AG04449 (cell line): ENCODE results near the gene TTC23.

Experiments
- CTCF ChIA-PET: fragments of 350-600 bp; formaldehyde crosslinking; extraction: SDS; loops from one replicate; lab custom pipeline; 2021; ENCODE audit warnings: antibody characterized with exemption; lab: Yijun Ruan, JAX
- POLR2A ChIA-PET: fragments of 400-600, 350-600 bp; formaldehyde crosslinking; extraction: SDS; loops from one replicate; lab custom pipeline; 2020; ENCODE audit warnings: antibody characterized with exemption, inconsistent platforms; lab: Yijun Ruan, JAX
- DNase-seq: peaks from one replicate; pipeline ENCODE4 v3.0.0-alpha.2; 2010; ENCODE audit warnings: low read depth, low spot score
- H3K4me3 ChIP-seq: 2 replicates; pipeline ENCODE4 v1.5.1; 2011; ENCODE audit warnings: low read depth, mild to moderate bottlenecking, control low read depth, low read length
- CTCF ChIP-seq: IDR thresholded peaks from one replicate; pipeline ENCODE4 v1.5.1; 2011; ENCODE audit warnings: mild to moderate bottlenecking, moderate library complexity, low read length, control low read depth, inconsistent platforms; ENCODE audit not compliant: insufficient read depth; ENCODE audit errors: missing control alignments

The TTC23 gene

GRCh38 chr15:99282121-99282520 lies 32.7 kb upstream of the TTC23 start:
- H3K4me3 ChIP-seq, result no peak overlapping the region
- no peak for TF ChIP-seq CTCF
- POLR2A ChIA-PET, result no interaction called here
- DNase-seq, result no peak
- CTCF ChIA-PET, result interaction anchor here (0.8 to 21.6 kb wide), 10 partner anchors 9 to 1726 kb away, joined by 3 to 335 read pairs (median 6); no protein-coding TSS in a partner anchor

GRCh38 chr15:99279827-99280226 lies 30.4 kb upstream of the TTC23 start:
- DNase-seq, result no peak
- CTCF ChIA-PET, result interaction anchor here (1.9 to 21.6 kb wide), 4 partner anchors 7 to 475 kb away, joined by 6 to 335 read pairs (median 116); no protein-coding TSS in a partner anchor
- no peak overlapping the region for H3K4me3 ChIP-seq
- no peak for TF ChIP-seq CTCF
- POLR2A ChIA-PET, result no interaction called here

- ChIA-PET POLR2A (no interaction called here), CTCF (interaction anchor here (1.9 to 21.6 kb wide), 3 partner anchors 10 to 476 kb away, joined by 6 to 335 read pairs (median 200); no protein-coding TSS in a partner anchor)
- no peak for DNase-seq
- TF ChIP-seq CTCF, result no peak
- H3K4me3 ChIP-seq, result no peak overlapping the region
Measured at GRCh38 chr15:99279290-99279689, 29.9 kb upstream of the TTC23 start.

GRCh38 chr15:99275525-99276128 lies 26.2 kb upstream of the TTC23 start:
- ChIA-PET POLR2A (no interaction called here), CTCF (interaction anchor here (0.9 to 21.6 kb wide), 7 partner anchors 9 to 1297 kb away, joined by 3 to 335 read pairs (median 3); no protein-coding TSS in a partner anchor)
- no peak for DNase-seq
- no peak for TF ChIP-seq CTCF
- no peak overlapping the region for H3K4me3 ChIP-seq

- ChIA-PET CTCF (interaction anchor here (1.1 to 21.6 kb wide), 9 partner anchors 9 to 1297 kb away, joined by 3 to 335 read pairs (median 22); partner anchors contain the start of gene LYSMD4), POLR2A (no interaction called here)
- no peak for TF ChIP-seq CTCF
- DNase-seq, result no peak
- no peak overlapping the region for H3K4me3 ChIP-seq
Measured at GRCh38 chr15:99275061-99275460, 25.7 kb upstream of the TTC23 start.

- POLR2A ChIA-PET, result interaction anchor here (0.6 kb wide), 1 partner anchor 440 kb away, joined by 3 read pairs; no protein-coding TSS in a partner anchor
- CTCF ChIA-PET, result interaction anchor here (0.7 to 21.6 kb wide), 21 partner anchors 8 to 1599 kb away, joined by 3 to 335 read pairs (median 17); partner anchors contain the start of gene LYSMD4
- TF ChIP-seq CTCF, result no peak
- no peak overlapping the region for H3K4me3 ChIP-seq
- DNase-seq, result no peak
Measured at GRCh38 chr15:99273801-99274200, 24.4 kb upstream of the TTC23 start.
